Epithelial cell of proximal tubule (primary cell): ENCODE measurements around the gene HOXD9. TPM values are rescaled to one million over a fixed set of nuclear protein-coding genes. Genes with fewer than 3 reads are reported as not detected.

Experiments
- DNase-seq: peaks from one replicate; pipeline ENCODE4 v3.0.0-alpha.2; 2011; ENCODE audit warnings: low read depth
- H3K4me3 ChIP-seq: 2 replicates; pipeline ENCODE4 v1.5.1; 2011; ENCODE audit warnings: low read depth, mild to moderate bottlenecking, low read length
- total RNA-seq: library from RNA; depleted of rRNA; stranded (reverse); fragments of >200 nt; gene quantifications from 2 replicates; pipeline ENCODE4 v1.2.3, GENCODE V29; 2015
- TF ChIP-seq, protein P1 (sequence below): conservative IDR thresholded peaks from 2 replicates; pipeline ENCODE4 v1.5.1; 2012; ENCODE audit warnings: low read depth, mild to moderate bottlenecking, low read length

HOXD9 gene
- total RNA-seq, 1 donor from 2014 or later = 11.5 TPM

DNA sequence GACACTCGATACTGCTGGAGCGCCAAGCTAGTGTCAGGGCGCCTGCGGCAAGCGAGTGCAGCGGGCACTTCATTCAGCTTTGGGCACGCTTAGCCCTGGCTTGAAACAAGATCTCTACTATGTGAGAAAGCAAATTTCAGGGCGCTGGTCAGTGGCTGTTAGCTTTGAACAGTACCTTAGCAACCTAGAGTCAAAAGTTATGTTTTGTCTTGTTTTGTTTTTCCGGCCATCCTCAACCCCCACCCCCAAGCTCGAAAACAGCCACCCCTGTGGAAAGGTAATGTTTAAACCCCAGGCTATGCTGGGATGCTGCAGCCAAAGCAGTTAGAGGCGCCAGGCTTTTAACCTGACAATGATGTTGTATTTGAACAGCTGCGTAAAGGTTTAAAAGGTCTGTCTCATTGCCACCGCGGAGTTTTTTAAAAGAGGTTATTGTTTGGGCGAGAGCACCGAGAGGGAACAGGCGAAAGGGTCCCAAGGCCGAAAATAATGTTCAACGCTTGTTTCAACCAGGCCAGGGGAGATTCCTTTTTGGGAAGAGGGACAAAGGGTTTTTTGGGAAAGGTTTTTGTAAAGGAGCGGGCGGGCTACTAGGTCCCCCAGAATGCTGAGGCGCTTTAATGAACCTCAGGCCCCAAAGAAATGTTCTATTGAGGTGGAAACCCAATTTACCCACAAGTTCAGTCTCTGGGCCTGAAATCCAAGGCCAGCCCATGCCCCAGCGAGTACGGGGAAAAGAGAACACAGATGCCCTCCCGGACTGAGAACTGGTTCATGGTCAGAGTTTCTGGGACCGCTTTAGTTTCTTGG lies 8.2 kb upstream of the HOXD9 start:
- no peak for DNase-seq
- H3K4me3 ChIP-seq = peak overlapping the region; percentile 49
- TF ChIP-seq, protein P1, sequence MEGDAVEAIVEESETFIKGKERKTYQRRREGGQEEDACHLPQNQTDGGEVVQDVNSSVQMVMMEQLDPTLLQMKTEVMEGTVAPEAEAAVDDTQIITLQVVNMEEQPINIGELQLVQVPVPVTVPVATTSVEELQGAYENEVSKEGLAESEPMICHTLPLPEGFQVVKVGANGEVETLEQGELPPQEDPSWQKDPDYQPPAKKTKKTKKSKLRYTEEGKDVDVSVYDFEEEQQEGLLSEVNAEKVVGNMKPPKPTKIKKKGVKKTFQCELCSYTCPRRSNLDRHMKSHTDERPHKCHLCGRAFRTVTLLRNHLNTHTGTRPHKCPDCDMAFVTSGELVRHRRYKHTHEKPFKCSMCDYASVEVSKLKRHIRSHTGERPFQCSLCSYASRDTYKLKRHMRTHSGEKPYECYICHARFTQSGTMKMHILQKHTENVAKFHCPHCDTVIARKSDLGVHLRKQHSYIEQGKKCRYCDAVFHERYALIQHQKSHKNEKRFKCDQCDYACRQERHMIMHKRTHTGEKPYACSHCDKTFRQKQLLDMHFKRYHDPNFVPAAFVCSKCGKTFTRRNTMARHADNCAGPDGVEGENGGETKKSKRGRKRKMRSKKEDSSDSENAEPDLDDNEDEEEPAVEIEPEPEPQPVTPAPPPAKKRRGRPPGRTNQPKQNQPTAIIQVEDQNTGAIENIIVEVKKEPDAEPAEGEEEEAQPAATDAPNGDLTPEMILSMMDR = no peak

DNA sequence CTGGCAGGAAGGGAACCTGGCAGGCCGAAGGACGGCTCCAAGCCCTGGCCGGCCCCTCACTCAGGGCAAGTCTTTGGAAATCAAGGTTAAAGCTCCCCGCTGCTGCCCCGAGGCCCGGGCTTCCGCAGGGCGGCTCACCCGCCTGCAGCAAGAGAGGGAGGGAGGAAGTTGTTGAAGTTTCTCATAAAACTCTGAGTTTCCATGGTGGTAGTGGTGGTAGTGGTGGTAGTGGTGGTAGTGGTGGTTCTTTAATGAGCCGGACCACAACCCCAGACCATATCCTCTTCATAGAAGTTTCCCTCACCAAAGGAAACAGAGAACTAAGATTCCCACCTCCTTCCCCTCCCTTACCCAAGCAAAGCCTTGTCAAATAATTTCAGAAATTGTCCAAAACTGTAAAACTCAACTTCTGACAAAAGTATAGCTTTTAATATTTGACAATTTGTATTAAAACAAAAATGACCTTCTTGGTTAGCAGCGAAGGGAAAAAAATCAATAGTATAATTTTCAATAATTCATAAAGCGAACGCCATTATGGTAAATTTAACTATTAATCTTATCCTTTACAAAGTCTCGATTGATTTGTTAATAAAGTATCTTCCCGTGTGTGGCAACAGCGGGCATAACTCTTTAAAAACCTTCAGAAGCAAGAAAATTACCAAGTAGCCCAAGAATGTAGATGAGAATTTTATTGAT lies 7.4 kb upstream of the HOXD9 start:
- TF ChIP-seq, protein P1 = no peak
- peak overlapping the region; percentile 49 for H3K4me3 ChIP-seq
- no peak for DNase-seq

DNA sequence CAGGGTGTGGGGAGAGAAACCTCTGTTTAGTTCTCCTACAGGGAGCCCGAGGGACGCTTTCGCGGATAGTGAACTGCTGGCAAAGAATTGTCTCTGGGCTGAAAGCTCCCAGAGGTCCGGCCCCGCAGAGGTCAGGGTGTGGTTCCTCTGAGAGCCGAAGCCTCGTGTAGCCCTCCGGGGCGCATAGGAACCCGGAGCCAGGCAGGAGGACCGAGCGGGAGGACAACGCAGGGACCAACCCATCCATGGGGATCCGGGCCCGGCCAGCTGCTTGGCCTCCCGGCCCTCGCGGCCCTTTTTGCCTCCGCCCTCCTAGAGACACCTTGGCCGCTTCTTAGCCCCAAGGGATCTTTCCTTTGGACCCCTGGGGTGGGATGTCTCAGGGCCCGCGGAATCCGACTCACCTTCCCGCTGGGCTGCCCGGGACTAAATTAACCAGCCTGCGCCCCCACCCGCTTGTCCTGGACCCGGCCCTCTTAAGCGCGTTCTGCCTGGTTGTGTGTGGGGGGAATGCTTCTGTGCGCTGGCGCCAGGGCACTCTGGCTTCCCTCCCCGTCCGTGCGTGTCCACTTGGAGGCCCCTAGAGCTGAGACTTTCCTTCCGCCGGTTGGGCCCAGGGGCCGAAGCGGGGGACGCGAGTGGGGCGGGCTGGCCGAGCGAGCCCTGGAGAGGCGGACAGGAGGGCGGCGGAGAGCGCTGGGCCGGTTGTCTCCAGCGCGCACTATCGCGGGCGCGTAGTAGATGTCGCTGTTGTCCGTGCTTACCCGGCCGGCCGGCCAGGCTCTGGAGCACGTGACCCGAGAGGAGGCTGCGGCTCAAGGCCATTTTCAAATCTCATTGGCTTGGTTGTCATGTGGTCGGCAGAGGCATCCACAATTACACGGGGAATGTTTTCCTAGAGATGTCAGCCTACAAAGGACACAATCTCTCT lies 6.4 kb upstream of the HOXD9 start, which contains the start of gene HOXD10:
HOXD10 (plus strand) TSS at position 896 of the 931 bp plus-strand sequence. CDS start 56 bp downstream, outside the sequence.
- TF ChIP-seq, protein P1 = peak; percentile 48
- H3K4me3 ChIP-seq = peak within 1 kb of the TSS; percentile 49
- no peak for DNase-seq

DNA sequence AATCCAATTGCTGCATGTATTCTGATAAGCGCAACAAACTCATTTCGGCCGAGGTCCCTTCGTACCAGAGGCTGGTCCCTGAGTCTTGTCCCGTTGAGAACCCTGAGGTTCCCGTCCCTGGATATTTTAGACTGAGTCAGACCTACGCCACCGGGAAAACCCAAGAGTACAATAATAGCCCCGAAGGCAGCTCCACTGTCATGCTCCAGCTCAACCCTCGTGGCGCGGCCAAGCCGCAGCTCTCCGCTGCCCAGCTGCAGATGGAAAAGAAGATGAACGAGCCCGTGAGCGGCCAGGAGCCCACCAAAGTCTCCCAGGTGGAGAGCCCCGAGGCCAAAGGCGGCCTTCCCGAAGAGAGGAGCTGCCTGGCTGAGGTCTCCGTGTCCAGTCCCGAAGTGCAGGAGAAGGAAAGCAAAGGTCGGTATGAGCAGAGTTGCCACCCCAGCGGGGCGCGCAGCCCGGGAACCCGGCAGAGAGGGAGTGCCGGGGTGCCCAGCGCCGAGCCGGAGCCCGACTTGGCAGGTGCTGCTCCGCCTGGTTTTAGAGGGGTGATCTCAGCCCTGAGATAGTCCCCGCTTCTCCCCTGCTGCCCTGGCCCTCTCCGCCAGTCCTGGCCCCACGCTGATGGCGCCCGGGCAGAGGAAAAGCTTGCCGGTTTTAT lies 5.2 kb upstream of the HOXD9 start:
- DNase-seq = no peak
- TF ChIP-seq, protein P1 = no peak
- peak overlapping the region; percentile 49 for H3K4me3 ChIP-seq

DNA sequence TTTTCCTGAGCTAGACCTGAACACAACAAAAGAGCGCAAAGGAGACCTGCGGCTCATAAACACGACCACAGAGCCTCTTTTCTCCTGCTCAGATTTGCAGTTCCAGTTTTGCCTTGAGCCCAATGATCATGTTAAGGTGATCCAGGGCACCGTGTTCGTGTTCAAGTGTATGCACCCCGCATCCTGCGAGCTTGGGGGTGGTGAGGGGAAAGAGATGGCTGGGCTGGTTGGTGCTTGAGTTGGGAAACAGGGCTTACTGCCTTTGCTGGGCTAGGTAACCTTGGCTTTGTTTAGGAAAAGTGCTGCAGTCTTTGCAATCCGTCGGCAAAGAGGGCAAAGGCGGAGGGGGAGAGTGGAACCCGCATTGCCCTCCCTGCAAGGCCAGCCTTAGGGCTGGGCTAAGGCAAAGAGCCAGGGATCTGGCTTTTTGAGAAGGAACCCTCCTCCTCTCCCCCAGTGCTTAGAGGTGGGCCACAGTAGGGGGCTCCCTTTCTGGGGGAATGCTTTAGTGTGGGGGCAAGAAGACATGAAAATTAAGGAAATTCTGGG lies 4.6 kb upstream of the HOXD9 start:
- TF ChIP-seq, protein P1 = no peak
- H3K4me3 ChIP-seq = peak overlapping the region; percentile 49
- no peak for DNase-seq
